Activated CD4-positive, CD25-positive, alpha-beta regulatory T cell treated with anti-CD3 and anti-CD28 coated beads, Interleukin-2, amount 50 U/mL, for 24 hours (primary cell): Measurements from ENCODE around the gene EAPP.
"Not testable (repeated sequence)": the region's sequence is repeated elsewhere in the genome, so short reads cannot be mapped to it uniquely, and the experiment has no call there.

Experiments
- ATAC-seq, 2 donors: fragments of 150-1000 bp; cut with Tn5 transposase; one replicate each; pipeline ENCODE4 v1.10.0; 2021; ENCODE audit warnings: mild to moderate bottlenecking in 1 of 2, moderate library complexity in 1 of 2

EAPP gene

DNA sequence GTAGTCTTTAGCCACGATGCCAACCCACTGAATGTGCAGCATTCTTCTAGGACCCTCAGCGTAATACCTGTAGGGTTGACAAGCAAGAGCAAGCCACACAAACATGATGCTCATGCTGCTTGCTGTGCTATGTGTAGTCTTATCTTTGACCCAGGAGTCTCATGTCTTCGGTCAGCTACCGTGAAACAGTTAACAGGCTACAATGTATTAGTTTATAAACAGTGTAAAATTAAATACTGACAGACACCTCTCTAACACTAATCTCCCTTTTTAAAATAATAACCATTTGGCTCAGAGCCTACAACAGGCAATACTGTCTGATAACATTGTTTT, 1.9 kb downstream of the EAPP start:
- no peak for ATAC-seq

DNA sequence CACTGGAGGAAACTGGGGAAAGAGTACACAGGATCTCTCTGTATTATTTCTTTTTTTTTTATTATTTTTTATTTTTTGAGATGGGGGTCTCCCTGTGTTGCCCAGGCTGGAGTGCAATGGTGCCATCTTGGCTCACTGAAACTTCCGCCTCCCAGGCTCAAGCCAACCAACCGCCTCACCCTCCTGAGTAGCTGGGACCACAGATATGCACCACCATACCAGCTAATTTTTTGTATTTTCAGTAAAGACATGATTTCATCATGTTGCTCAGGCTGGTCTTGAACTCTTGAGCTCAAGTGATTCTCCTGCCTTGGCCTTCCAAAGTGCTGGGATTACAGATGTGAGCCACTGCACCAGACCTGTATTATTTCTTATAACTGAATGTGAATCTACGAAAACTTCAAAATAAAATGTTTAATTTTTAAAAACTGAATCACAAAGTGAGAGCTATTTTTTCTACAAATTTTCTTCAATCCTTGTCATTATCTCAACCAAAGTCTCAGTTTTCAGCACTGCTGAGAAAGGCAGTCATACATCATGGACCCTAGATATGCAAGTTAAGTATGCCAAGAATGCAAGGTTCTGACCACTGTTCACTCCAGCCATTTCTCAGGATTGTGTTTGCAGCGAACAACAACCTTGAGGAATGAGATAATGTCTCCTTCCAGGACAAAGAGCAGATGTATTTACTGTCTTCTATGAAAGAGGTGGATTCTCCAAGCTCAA, 2.4 kb downstream of the EAPP start:
- no peak for ATAC-seq

- no peak for ATAC-seq
Observed at GRCh38 chr14:34527591-34527990, 11.9 kb downstream of the EAPP start.

DNA sequence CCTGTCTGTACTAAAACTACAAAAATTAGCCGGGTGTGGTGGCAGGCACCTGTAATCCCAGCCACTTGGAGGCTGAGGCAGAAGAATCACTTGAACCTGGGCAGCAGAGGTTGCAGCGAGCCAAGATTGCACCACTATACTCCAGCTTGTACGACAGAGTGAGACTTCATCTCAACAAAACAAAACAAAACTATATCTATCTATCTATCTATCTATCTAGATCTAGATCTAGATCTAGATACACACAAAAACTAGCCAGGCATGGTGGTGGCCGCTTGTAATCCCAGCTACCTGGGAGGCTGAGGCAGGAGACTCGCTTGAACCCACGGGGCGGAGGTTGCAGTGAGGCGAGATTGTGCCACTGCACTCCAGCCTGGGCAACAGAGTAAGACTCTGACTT, 15.3 kb downstream of the EAPP start:
- ATAC-seq, result not testable (repeated sequence)

DNA sequence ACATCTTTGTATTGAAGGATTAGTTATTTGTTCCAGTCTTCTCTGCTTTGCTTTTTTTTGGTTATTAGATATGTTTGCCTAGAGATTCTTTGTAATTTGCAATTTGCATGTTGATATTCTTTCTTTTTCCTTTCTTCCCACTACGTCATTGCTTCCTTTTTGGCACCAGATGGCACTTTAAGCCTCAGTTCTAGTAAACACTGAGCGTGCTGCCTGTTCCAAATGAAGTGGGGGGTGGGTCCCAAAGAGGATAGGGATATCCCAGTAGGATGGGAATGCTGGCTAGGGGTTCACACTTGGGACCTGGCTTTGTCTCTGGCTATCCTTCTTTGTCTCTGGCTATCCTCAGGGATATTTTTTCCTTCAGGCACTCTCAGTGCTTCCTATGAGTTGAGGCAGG, 17.0 kb downstream of the EAPP start:
- ATAC-seq, result no peak

GRCh38 chr14:34521071-34521470, 18.4 kb downstream of the EAPP start:
- not testable (repeated sequence) for ATAC-seq

DNA sequence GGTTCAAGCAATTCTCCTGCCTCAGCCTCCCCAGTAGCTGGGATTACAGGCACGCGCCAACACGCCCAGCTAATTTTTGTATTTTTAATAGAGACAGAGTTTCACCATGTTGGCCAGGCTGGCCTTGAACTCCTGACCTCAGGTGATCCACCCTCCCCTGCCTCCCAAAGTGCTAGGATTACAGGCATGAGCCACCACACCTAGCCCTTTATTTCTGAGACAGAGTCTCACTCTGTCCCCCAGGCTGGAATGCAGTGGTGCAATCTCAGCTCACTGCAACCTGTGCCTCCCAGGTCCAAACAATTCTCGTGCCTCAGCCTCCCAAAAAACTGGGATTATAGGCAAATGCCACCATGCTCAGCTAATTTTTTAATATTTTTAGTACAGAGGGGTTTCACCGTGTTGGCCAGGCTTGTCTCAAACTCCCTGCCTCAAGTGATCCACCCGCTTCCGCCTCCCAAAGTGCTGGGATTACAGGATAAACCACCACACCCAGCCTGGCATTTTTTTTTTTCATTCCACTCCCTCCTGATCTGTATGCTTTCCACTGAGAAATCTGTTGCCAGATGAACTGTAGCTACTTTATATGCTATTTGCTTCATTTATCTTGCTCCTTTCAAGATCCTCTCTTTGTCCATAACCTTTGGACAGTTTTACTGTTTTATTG, 19.1 kb downstream of the EAPP start:
- not testable (repeated sequence) for ATAC-seq

DNA sequence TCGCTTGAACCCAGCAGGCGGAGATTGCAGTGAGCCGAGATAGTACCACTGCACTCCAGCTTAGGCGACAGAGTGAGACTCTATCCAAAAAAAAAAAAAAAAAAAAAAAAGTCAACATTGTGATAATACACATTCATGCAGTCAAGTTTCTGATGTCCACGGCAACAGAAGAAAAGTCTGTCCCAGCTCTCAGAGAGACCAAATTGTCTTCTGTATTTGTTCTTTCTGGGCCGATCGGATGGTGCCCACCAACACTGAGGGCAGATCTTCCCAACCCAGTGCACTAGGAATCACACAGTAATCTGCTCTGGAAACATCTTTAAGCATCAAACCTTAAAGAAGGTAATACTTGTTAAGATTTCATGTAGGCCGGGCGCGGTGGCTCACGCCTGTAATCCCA, 31.6 kb downstream of the EAPP start:
- no peak for ATAC-seq

- no peak for ATAC-seq
Observed at GRCh38 chr14:34507459-34507858, 32.0 kb downstream of the EAPP start.

- not testable (repeated sequence) for ATAC-seq
Observed at GRCh38 chr14:34505124-34505491, 34.4 kb downstream of the EAPP start.

DNA sequence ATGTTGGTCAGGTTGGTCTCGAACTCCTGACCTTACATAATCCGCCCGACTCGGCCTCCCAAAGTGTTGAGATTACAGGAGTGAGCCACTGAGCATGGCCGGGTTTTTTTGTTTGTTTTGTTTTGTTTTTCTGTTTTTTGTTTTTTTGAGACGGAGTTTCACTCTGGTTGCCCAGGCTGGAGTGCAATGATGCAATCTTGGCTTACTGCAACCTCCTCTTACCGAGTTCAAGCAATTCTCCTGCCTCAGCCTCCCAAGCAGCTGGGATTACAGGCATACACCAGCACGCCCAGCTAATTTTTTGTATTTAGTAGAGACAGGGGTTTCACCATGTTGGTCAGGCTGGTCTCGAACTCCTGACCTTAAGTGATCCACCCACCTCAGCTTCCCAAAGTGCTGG, 35.5 kb downstream of the EAPP start:
- ATAC-seq, result not testable (repeated sequence)

- no peak for ATAC-seq
Observed at GRCh38 chr14:34502545-34503225, 36.8 kb downstream of the EAPP start.

- ATAC-seq, result no peak
Observed at GRCh38 chr14:34502001-34502400, 37.5 kb downstream of the EAPP start.

- no peak for ATAC-seq
Observed at GRCh38 chr14:34501004-34501580, 38.4 kb downstream of the EAPP start.

GRCh38 chr14:34498684-34499412, 40.7 kb downstream of the EAPP start:
- ATAC-seq, result no peak

GRCh38 chr14:34496679-34497513, 42.6 kb downstream of the EAPP start:
- ATAC-seq, result no peak

GRCh38 chr14:34496007-34496678, 43.4 kb downstream of the EAPP start:
- ATAC-seq, result no peak

DNA sequence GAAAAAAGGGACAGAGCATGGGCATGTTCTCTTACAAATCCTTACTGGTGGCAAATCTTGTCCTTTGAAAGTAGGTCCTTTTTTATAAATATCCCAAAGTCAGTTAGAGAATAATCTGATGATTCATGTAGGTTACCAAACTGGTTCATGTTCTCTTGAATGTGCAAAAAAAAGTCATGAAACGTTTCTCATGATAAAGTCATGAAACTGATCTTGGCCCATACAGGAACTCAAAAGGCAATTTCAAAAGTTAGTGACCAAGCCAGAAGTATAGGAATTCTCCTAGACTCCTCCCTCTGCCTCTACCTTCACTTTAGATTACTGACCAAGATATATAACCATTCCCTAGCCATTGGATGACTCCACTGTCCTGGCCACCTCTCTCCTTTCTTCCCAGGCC, 50.2 kb downstream of the EAPP start:
- ATAC-seq, result no peak

DNA sequence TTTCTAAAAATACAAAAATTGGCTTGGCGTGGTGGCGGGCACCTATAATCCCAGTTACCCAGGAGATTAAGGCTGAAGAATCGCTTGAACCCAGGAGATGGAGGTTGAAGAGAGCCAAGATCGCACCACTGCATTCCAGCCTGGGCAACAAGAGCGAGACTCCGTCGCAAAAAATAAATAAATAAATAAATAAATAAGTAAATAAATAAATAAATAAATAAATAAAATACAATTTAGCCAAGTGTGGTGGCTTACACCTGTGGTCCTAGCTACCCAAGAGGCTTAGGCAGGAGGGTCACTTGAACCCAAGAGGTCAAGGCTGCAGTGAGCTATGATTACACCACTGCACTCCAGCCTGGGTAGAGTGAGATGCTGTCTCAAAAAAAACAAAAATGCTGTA, 51.0 kb downstream of the EAPP start:
- ATAC-seq, result no peak

DNA sequence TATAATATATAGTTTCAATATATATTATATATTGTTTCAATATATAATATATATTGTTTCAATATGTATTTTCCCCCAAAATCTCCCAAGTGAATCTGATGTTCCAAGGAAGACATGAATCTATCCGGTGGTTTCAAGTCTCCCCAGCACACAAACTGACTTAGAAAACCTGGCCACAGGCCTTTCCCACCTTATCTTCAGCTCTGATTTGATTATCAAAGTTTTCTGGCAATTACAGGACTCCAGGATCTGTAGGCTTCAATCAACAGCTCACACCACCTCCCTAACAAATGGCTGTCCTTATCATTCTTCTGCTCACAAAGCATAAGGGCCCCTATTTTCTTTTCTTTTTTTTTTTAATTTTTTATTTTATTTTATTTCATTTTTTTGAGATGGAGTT, 54.8 kb downstream of the EAPP start:
- ATAC-seq, result no peak

DNA sequence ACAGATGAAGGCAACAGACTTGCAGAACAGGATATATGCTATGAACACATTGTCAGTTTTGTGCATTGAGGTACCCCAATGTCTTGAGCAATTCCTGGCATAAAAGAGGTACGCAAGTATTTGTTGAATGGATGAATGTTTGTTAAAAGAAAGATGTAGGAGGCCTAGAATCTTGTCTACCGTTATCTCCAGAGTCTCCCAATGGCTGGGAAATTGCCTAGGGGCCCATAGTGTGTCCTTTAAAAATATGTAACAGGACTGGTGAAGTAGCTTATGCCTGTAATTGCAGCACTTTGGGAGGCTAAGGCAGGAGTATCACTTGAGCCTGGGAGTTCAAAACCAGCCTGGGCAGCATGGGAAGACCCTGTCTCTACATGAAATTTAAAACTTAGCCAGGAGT, 57.0 kb downstream of the EAPP start:
- ATAC-seq, result no peak

- no peak for ATAC-seq
Observed at GRCh38 chr14:34479694-34480093, 59.8 kb downstream of the EAPP start.
